SK-N-SH (cell line): ENCODE results near the gene GOLGA5. TPM values are rescaled to one million over a fixed set of nuclear protein-coding genes. Genes with fewer than 3 reads are reported as not detected.

Experiments used
- CTCF ChIA-PET: fragments of 300-600, 350-600 bp; formaldehyde crosslinking; extraction: SDS; loops from one replicate; lab custom pipeline; 2021; lab: Yijun Ruan, JAX
- POLR2A ChIA-PET: fragments of 350-600 bp; sonication (Branson Sonifier 250); formaldehyde crosslinking; extraction: SDS; loops from one replicate; lab custom pipeline; 2020; ENCODE audit warnings: antibody characterized with exemption, inconsistent platforms; lab: Yijun Ruan, JAX
- DNase-seq: peaks from one replicate; pipeline ENCODE4 v3.0.0; 2012
- H2AFZ ChIP-seq: fragments of 200-600 bp; sonication (generic); 2 replicates; pipeline ENCODE4 v1.8.1; 2016; ENCODE audit warnings: antibody characterized with exemption, mild to moderate bottlenecking, low read depth
- H3F3A ChIP-seq: fragments of 200-600 bp; sonication (generic); replicated peaks from 2 replicates; pipeline ENCODE3; 2016; ENCODE audit warnings: antibody characterized with exemption, mild to moderate bottlenecking; ENCODE audit not compliant: insufficient read depth
- H3K27ac ChIP-seq, 2 experiments: fragments of 200-500 bp in 1 of 2; fragments of 200-600 bp in 1 of 2; sonication (Bioruptor generic) in 1 of 2; sonication (generic), shearing (Covaris generic) in 1 of 2; 2 replicates each; pipeline versions ENCODE4 v1.5.1 to v1.6.1; 2014 to 2016; ENCODE audit warnings: low read depth in 2 of 2, inconsistent platforms in 1 of 2, low read length in 1 of 2, mild to moderate bottlenecking in 1 of 2, mixed read lengths in 1 of 2
- H3K27me3 ChIP-seq: fragments of 200-600 bp; sonication (generic), shearing (Covaris generic); 2 replicates; pipeline ENCODE4 v1.6.1; 2016; ENCODE audit warnings: mixed run types; ENCODE audit not compliant: insufficient read depth
- H3K36me3 ChIP-seq, 2 experiments: fragments of 200-500 bp in 1 of 2; fragments of 200-600 bp in 1 of 2; sonication (Bioruptor generic) in 1 of 2; sonication (generic) in 1 of 2; replicated peaks in 1 of 2; 2 replicates each; pipeline versions ENCODE3 to v1.5.1; 2014 to 2016; ENCODE audit warnings: low read length in 1 of 2, mild to moderate bottlenecking in 1 of 2; ENCODE audit not compliant: insufficient read depth in 2 of 2, control insufficient read depth in 1 of 2
- H3K4me1 ChIP-seq, 2 experiments: fragments of 200-500 bp in 1 of 2; fragments of 200-600 bp in 1 of 2; sonication (Bioruptor generic) in 1 of 2; sonication (generic), shearing (Covaris generic) in 1 of 2; 2 replicates each; pipeline versions ENCODE4 v1.5.1 to v1.6.1; 2014 to 2016; ENCODE audit warnings: low read depth in 1 of 2, low read length in 1 of 2, mixed run types in 1 of 2; ENCODE audit not compliant: insufficient read depth in 2 of 2, control insufficient read depth in 1 of 2
- H3K4me2 ChIP-seq: fragments of 200-600 bp; sonication (generic), shearing (Covaris generic); 2 replicates; pipeline ENCODE4 v1.6.1; 2017; ENCODE audit warnings: mixed run types
- H3K4me3 ChIP-seq, 2 experiments: fragments of 200-500 bp in 1 of 2; fragments of 200-600 bp in 1 of 2; sonication (Bioruptor generic) in 1 of 2; sonication (generic), shearing (Covaris generic) in 1 of 2; 2 replicates each; pipeline versions ENCODE4 v1.5.1 to v1.8.1; 2014 to 2016; ENCODE audit warnings: low read depth in 2 of 2, inconsistent platforms in 1 of 2, low read length in 1 of 2, mild to moderate bottlenecking in 1 of 2, mixed read lengths in 1 of 2, moderate library complexity in 1 of 2
- H3K79me2 ChIP-seq: fragments of 200-600 bp; sonication (generic); 2 replicates; pipeline ENCODE4 v1.8.1; 2017; ENCODE audit warnings: mild to moderate bottlenecking; ENCODE audit not compliant: insufficient read depth
- H3K9ac ChIP-seq: fragments of 200-600 bp; sonication (generic); 2 replicates; pipeline ENCODE4 v1.6.1; 2017; ENCODE audit warnings: mixed run types
- H3K9me2 ChIP-seq: fragments of 200-600 bp; sonication (generic); 2 replicates; pipeline ENCODE4 v1.6.1; 2017; ENCODE audit warnings: mixed run types
- H3K9me3 ChIP-seq: fragments of 200-600 bp; sonication (generic); 2 replicates; pipeline ENCODE4 v1.6.1; 2017; ENCODE audit warnings: mixed run types, mild to moderate bottlenecking, moderate library complexity
- H4K20me1 ChIP-seq: fragments of 200-600 bp; sonication (generic); 2 replicates; pipeline ENCODE4 v1.6.1; 2017; ENCODE audit warnings: mild to moderate bottlenecking, mixed run types; ENCODE audit not compliant: insufficient read depth
- CHD2 ChIP-seq: fragments of 150-350 bp; IDR thresholded peaks from 2 replicates; pipeline ENCODE4 v1.6.1; 2018; ENCODE audit warnings: low read length; ENCODE audit not compliant: partially characterized antibody
- CTCF ChIP-seq: fragments of 200-600 bp; sonication (generic); IDR thresholded peaks from 2 replicates; pipeline ENCODE4 v1.6.1; 2017; ENCODE audit warnings: antibody characterized with exemption, mild to moderate bottlenecking, moderate library complexity
- ELF1 ChIP-seq: IDR thresholded peaks from 2 replicates; pipeline ENCODE4 v1.4.0; 2012
- EP300 ChIP-seq, 2 experiments: IDR thresholded peaks; 2 replicates each; pipeline versions ENCODE4 v1.4.0 to v1.6.1; 2012; ENCODE audit warnings: borderline replicate concordance in 1 of 2, low read depth in 1 of 2, low read length in 1 of 2
- EZH2phosphoT487 ChIP-seq: fragments of 200-600 bp; sonication (generic); IDR thresholded peaks from 2 replicates; pipeline ENCODE4 v1.6.1; 2017; ENCODE audit warnings: low read depth, mixed run types, mild to moderate bottlenecking, antibody characterized with exemption, moderate library complexity, borderline replicate concordance
- FOSL2 ChIP-seq: IDR thresholded peaks from 2 replicates; pipeline ENCODE4 v1.4.0; 2012; ENCODE audit warnings: low read depth, mild to moderate bottlenecking, moderate library complexity, borderline replicate concordance
- FOXM1 ChIP-seq: IDR thresholded peaks from 2 replicates; pipeline ENCODE4 v1.4.0; 2012; ENCODE audit warnings: low read depth, mild to moderate bottlenecking
- IRF3 ChIP-seq: fragments of 150-350 bp; IDR thresholded peaks from 2 replicates; pipeline ENCODE4 v1.6.1; 2016; ENCODE audit warnings: mild to moderate bottlenecking, low read depth, low read length
- MXI1 ChIP-seq: IDR thresholded peaks from 2 replicates; pipeline ENCODE4 v1.6.1; 2012; ENCODE audit warnings: mild to moderate bottlenecking, low read depth, low read length, improper control_type of control experiment
- NFIC ChIP-seq: IDR thresholded peaks from 2 replicates; pipeline ENCODE4 v1.4.0; 2012; ENCODE audit warnings: borderline replicate concordance
- NRF1 ChIP-seq: IDR thresholded peaks from 2 replicates; pipeline ENCODE4 v1.6.1; 2012; ENCODE audit warnings: low read depth, mild to moderate bottlenecking, low read length
- POLR2AphosphoS5 ChIP-seq: IDR thresholded peaks from 2 replicates; pipeline ENCODE4 v1.6.1; 2012; ENCODE audit warnings: low read depth, low read length
- RCOR1 ChIP-seq: fragments of 150-350 bp; IDR thresholded peaks from 2 replicates; pipeline ENCODE4 v1.6.1; 2017; ENCODE audit warnings: antibody characterized with exemption, low read length
- SIN3A ChIP-seq: IDR thresholded peaks from 2 replicates; pipeline ENCODE4 v1.6.1; 2012; ENCODE audit warnings: low read depth, mild to moderate bottlenecking, low read length, moderate library complexity, borderline replicate concordance
- SMC3 ChIP-seq: IDR thresholded peaks from 2 replicates; pipeline ENCODE4 v1.6.1; 2012; ENCODE audit warnings: low read depth, low read length, improper control_type of control experiment
- TAF1 ChIP-seq: IDR thresholded peaks from 2 replicates; pipeline ENCODE4 v1.6.1; 2012; ENCODE audit warnings: low read depth, mild to moderate bottlenecking, low read length, moderate library complexity, borderline replicate concordance
- USF2 ChIP-seq: fragments of 150-350 bp; IDR thresholded peaks from 2 replicates; pipeline ENCODE4 v1.6.1; 2017; ENCODE audit warnings: antibody characterized with exemption, low read length, low read depth, borderline replicate concordance
- YY1 ChIP-seq: IDR thresholded peaks from 2 replicates; pipeline ENCODE4 v1.4.0; 2012; ENCODE audit warnings: low read depth, mild to moderate bottlenecking
- WGBS: methylation state at CpG from one replicate; pipeline ENCODE4 v1.1.6; 2017; ENCODE audit warnings: low lambda C conversion rate; 5-methylcytosine and 5-hydroxymethylcytosine counted together
- polyA plus RNA-seq, 3 experiments: library from polyadenylated mRNA; depleted of rRNA; stranded (reverse); fragments of >200 nt; gene quantifications; 2 replicates each; pipeline ENCODE4 v1.2.3, GENCODE V29; 2012
- TF ChIP-seq, protein P1 (sequence below): IDR thresholded peaks from 2 replicates; pipeline ENCODE4 v1.4.0; 2012; ENCODE audit warnings: low read depth, borderline replicate concordance
- TF ChIP-seq, protein P2 (sequence below): IDR thresholded peaks from 2 replicates; pipeline ENCODE4; 2012

The GOLGA5 gene
- polyA plus RNA-seq, 1 of the 3 experiments (the other 2 are of a cell fraction), result 25.6 TPM

GRCh38 chr14:92847278-92847677 is 53.2 kb downstream of the GOLGA5 start:
- TF ChIP-seq CTCF (no peak), RCOR1 (no peak), SIN3A (no peak), CHD2 (no peak), TAF1 (no peak), MXI1 (no peak), ELF1 (no peak), NFIC (no peak), NRF1 (no peak), POLR2AphosphoS5 (no peak)
- TF ChIP-seq, protein P1, sequence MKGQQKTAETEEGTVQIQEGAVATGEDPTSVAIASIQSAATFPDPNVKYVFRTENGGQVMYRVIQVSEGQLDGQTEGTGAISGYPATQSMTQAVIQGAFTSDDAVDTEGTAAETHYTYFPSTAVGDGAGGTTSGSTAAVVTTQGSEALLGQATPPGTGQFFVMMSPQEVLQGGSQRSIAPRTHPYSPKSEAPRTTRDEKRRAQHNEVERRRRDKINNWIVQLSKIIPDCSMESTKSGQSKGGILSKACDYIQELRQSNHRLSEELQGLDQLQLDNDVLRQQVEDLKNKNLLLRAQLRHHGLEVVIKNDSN, result no peak
- TF ChIP-seq, all 33 proteins: peak for 0
- Histone ChIP-seq H3K9ac (no peak overlapping the region), H3K4me3 (no peak overlapping the region), H3K4me2 (no peak overlapping the region), H3F3A (no peaks in the 10 kb centered on the region), H3K9me2 (no peaks in the 10 kb centered on the region), H3K27ac (no peak overlapping the region), H3K79me2 (no peaks in the 10 kb centered on the region), H3K36me3 (peaks cover 0 to 2% of the 10 kb centered on the region in 2 experiments), H3K4me1 (no peaks in the 10 kb centered on the region; a peak in 2 of 4 replicates), H3K27me3 (no peaks in the 10 kb centered on the region), H3K9me3 (no peaks in the 10 kb centered on the region), H4K20me1 (no peaks in the 10 kb centered on the region), H2AFZ (no peak overlapping the region)
- CTCF ChIA-PET, result interaction anchor here (1.0 kb wide), 1 partner anchor 34 kb away, joined by 4 read pairs; no protein-coding TSS in a partner anchor
- no peak for DNase-seq
- POLR2A ChIA-PET, result interaction anchor here (1.1 to 2.1 kb wide), 3 partner anchors 75 to 90 kb away, joined by 3 to 11 read pairs (median 5); no protein-coding TSS in a partner anchor
- 47% methylated on average over 6 of the region's 6 CpGs for WGBS

DNA sequence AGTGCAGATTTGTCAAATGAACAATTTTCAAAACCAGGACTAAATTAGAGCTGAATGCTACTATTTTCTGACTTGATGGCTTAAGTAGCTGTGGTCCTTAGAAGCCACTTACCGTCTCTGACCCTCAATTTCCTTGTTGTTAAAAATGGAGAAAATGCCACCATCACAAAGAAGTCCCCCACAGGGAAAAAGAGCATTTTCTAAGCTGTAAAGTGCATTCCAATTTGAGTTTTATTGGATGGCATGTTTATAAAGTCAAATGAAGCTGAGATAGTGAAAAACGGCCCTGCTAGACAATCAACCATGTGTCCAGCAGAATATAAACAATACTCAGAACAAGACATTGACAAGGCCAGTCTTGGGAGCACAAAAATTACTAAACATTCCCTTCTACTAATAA is 53.6 kb downstream of the GOLGA5 start:
- Histone ChIP-seq H3K79me2 (no peaks in the 10 kb centered on the region), H3K4me1 (no peaks in the 10 kb centered on the region; a peak in 2 of 4 replicates), H3K27me3 (no peaks in the 10 kb centered on the region), H3F3A (no peaks in the 10 kb centered on the region), H3K4me2 (no peak overlapping the region), H2AFZ (no peak overlapping the region), H3K27ac (no peak overlapping the region), H3K36me3 (no peaks in the 10 kb centered on the region), H4K20me1 (no peaks in the 10 kb centered on the region), H3K9me3 (no peaks in the 10 kb centered on the region), H3K9me2 (no peaks in the 10 kb centered on the region), H3K9ac (no peak overlapping the region), H3K4me3 (no peak overlapping the region)
- no peak for DNase-seq
- 20% methylated on average over 2 of the region's 2 CpGs for WGBS
- ChIA-PET POLR2A (interaction anchor here (1.1 to 2.1 kb wide), 3 partner anchors 74 to 89 kb away, joined by 3 to 11 read pairs (median 5); no protein-coding TSS in a partner anchor), CTCF (interaction anchor here (1.0 kb wide), 1 partner anchor 33 kb away, joined by 4 read pairs; no protein-coding TSS in a partner anchor)
- TF ChIP-seq EP300 (IDR thresholded peaks at IDR 0.05; ENCODE audit: borderline replicate concordance in 1 of 2, low read depth in 1 of 2, low read length in 1 of 2) (no peak), IRF3 (no peak), CHD2 (no peak), TAF1 (no peak), SMC3 (no peak), YY1 (no peak), NFIC (no peak), FOXM1 (no peak), FOSL2 (no peak), USF2 (no peak), NRF1 (no peak), EZH2phosphoT487 (no peak), SIN3A (no peak)
- TF ChIP-seq, protein P2, sequence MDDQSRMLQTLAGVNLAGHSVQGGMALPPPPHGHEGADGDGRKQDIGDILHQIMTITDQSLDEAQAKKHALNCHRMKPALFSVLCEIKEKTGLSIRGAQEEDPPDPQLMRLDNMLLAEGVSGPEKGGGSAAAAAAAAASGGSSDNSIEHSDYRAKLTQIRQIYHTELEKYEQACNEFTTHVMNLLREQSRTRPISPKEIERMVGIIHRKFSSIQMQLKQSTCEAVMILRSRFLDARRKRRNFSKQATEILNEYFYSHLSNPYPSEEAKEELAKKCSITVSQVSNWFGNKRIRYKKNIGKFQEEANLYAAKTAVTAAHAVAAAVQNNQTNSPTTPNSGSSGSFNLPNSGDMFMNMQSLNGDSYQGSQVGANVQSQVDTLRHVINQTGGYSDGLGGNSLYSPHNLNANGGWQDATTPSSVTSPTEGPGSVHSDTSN, result no peak
- TF ChIP-seq, protein P1, result no peak
